ENCODE data around the gene MYBL2. TPM values are rescaled to one million over a fixed set of nuclear protein-coding genes. Genes with fewer than 3 reads are reported as not detected.

The MYBL2 gene
- total RNA-seq, 1 experiment from 2014 or later = 159 TPM

DNA sequence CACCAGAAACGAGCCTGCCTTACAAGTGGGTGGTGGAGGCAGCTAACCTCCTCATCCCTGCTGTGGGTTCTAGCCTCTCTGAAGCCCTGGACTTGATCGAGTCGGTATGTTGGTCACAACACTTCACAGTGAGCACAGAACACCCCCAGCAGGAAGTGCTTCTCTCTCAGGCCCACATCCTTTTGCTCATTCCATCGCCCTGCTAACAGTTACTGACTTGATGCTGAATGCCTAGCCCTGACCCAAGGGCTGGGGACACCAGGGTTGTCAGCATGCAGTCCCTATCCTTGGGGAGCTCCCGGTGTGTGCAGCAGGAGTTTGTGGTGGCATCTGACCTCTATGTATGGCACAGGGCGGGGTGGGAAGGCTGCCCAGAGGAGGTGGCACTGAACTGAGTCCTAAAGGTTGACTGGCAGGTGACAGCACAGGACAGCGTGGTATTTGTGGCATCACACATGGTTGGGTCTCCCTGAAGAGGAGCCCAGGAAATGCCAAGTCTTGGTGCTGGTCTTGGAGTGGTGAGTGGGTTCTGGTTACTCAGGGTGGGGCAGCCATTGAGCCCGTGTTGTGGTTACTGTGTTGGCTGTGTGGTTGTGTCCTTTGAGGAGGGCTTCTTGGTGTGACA lies 33.1 kb downstream of the MYBL2 start:
- H2BK15ac ChIP-seq (ENCODE audit: low read depth, low read length) = no peak overlapping the region
- no peak overlapping the region for H2BK5ac ChIP-seq (ENCODE audit: insufficient read length, low read length)
- no peak overlapping the region for H2BK20ac ChIP-seq (ENCODE audit: low read depth, low read length, poor library complexity, severe bottlenecking)
- no peaks in the 10 kb centered on the region for H3K27me3 ChIP-seq (ENCODE audit: insufficient read depth, low read length)
- H3T11ph ChIP-seq (ENCODE audit: low read length) = no peak overlapping the region
- Mint-ChIP-seq H3K4me3 (no peak overlapping the region), H3K36me3 (ENCODE audit: insufficient read depth in 1 of 3, low read depth in 3 of 3) (peaks cover 43 to 74% (median 67%) of the 10 kb centered on the region in 3 experiments), H3K27me3 (ENCODE audit: low read depth) (no peaks in the 10 kb centered on the region), H3K27ac (no peak overlapping the region; a peak in 1 of 7 replicates), H3K4me1 (no peaks in the 10 kb centered on the region), H3K9me3 (no peaks in the 10 kb centered on the region)
- TF ChIP-seq, protein P1, sequence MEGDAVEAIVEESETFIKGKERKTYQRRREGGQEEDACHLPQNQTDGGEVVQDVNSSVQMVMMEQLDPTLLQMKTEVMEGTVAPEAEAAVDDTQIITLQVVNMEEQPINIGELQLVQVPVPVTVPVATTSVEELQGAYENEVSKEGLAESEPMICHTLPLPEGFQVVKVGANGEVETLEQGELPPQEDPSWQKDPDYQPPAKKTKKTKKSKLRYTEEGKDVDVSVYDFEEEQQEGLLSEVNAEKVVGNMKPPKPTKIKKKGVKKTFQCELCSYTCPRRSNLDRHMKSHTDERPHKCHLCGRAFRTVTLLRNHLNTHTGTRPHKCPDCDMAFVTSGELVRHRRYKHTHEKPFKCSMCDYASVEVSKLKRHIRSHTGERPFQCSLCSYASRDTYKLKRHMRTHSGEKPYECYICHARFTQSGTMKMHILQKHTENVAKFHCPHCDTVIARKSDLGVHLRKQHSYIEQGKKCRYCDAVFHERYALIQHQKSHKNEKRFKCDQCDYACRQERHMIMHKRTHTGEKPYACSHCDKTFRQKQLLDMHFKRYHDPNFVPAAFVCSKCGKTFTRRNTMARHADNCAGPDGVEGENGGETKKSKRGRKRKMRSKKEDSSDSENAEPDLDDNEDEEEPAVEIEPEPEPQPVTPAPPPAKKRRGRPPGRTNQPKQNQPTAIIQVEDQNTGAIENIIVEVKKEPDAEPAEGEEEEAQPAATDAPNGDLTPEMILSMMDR (conservative IDR thresholded peaks at IDR 0.05) = no peak
- no peak overlapping the region for H3K9ac ChIP-seq (ENCODE audit: extremely low read depth, insufficient read length, low read length)
- no peak overlapping the region for H2BK12ac ChIP-seq (ENCODE audit: insufficient read length, low read depth, low read length)
- H2AK5ac ChIP-seq (ENCODE audit: insufficient read length, low read length) = no peak overlapping the region
- DNase-seq = no peak
- no peak overlapping the region for H3K56ac ChIP-seq (ENCODE audit: insufficient read length, low read depth, low read length)
- H3K23me2 ChIP-seq (ENCODE audit: insufficient read length, low read depth, low read length, poor library complexity, severe bottlenecking) = no peaks in the 10 kb centered on the region
- H2BK120ac ChIP-seq (ENCODE audit: low read depth, low read length, poor library complexity, severe bottlenecking) = no peak overlapping the region
- H3K18ac ChIP-seq (ENCODE audit: insufficient read length, low read depth, low read length) = no peak overlapping the region
- H3K14ac ChIP-seq (ENCODE audit: insufficient read depth, low read length) = no peak overlapping the region
- no peak overlapping the region for H4K8ac ChIP-seq (replicated peaks; ENCODE audit: insufficient read length, low read depth, low read length)
- peaks cover 2% of the 10 kb centered on the region for H3K79me1 ChIP-seq (ENCODE audit: insufficient read depth, low read depth, low read length, poor library complexity, severe bottlenecking)
- H4K5ac ChIP-seq (ENCODE audit: insufficient read length, low read depth, low read length) = no peak overlapping the region
- WGBS (ENCODE audit: extremely low coverage, insufficient read length, low lambda C conversion rate) = no CpG with 5 or more reads among the region's 8 CpGs
- no peak overlapping the region for H3K27ac ChIP-seq (ENCODE audit: insufficient read length, low read depth, low read length)
- no peak overlapping the region for H3K4ac ChIP-seq (ENCODE audit: low read depth, low read length)
- no peak overlapping the region for H2AFZ ChIP-seq (ENCODE audit: low read length)
- no peaks in the 10 kb centered on the region for H3K4me1 ChIP-seq (ENCODE audit: insufficient read depth, low read length)
- no peak overlapping the region for H4K91ac ChIP-seq (ENCODE audit: insufficient read length, low read depth, low read length)
- no peak overlapping the region for H3K4me2 ChIP-seq (ENCODE audit: insufficient read depth, insufficient read length, low read length)
- no peaks in the 10 kb centered on the region for H3K79me2 ChIP-seq (ENCODE audit: insufficient read depth, low read length)
- H4K20me1 ChIP-seq (ENCODE audit: control insufficient read depth, insufficient read depth, insufficient read length) = no peaks in the 10 kb centered on the region
- H3K9me3 ChIP-seq (ENCODE audit: control insufficient read depth, low read depth, low read length) = no peaks in the 10 kb centered on the region
- H3K23ac ChIP-seq (ENCODE audit: insufficient read length, low read depth, low read length) = no peak overlapping the region

Measured in H9 (cell line).